Activated CD4-positive, alpha-beta T cell treated with anti-CD3 and anti-CD28 coated beads for 1 hour (primary cell): Measurements from ENCODE around the gene WDR90.

ENCODE experiments used
- DNase-seq: peaks from one replicate; pipeline ENCODE4 v3.0.0-alpha.2; 2020

WDR90 gene

DNA sequence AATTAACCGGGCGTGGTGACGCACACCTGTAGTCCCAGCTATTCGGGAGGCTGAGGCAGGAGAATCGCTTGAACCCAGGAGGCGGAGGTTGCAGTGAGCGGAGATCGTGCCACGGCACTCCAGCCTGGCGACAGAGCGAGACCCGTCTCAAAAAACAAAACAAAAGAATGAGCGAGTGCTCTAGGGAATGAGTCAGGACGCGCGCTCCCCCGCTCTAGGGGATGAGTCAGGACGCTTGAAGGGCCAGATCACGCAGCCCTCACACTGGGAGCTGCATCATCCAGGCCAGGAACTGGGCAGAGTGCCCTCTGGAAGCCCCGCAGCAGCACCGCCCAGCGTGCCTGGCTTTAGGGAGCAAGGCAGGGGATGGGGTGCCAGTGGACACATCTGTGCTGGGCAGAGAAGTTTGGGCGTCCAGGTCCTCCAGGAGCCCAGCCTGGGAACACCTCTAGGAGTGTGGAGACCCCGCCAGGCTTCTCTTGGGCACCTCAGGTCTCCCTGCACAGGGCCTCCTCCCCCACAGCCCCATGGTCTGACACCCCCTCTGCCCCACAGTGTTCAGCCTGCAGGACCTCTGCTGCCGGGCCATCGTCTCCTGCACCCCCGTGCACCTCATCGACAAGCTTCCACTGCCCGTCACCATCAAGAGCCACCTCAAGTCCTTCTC, 22.2 kb upstream of the WDR90 start:
- DNase-seq, result no peak

DNA sequence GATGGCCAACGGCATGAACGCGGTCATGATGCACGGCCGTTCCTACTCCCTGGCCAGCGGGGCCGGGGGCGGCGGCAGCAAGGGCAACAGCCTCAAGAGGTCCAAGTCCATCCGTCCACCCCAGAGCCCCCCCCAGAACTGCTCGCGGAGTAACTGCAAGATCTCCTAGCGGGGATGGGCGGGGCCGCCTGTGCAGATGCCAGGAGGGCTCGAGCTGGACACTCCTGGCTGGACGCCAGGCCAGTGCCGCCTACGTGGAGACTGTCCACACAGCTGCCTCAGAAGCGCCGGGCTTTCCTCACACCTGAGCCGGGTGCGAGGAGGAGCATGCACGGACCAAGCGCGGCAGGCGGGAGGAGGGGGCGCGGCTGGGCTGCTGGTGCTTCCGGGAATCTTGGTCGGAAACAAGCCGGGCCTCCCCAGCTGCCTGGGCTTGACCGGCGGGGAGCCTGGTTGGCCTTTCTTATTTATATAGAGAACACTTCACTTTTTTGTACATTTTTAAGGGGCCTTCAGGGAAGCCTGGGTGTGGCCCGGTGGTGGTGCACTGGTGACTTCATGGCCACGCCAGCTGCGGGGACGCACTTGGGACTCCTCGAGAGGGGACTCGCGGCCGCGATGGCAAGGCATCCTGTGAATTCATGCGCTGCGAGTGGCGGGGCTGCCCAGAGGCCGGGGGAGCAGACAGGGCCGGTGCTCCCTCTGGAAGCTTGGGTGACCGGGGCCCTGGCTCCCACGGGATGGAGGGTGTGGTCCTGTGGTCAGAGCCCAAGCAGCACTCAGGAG, 21.5 kb upstream of the WDR90 start:
- no peak for DNase-seq

DNA sequence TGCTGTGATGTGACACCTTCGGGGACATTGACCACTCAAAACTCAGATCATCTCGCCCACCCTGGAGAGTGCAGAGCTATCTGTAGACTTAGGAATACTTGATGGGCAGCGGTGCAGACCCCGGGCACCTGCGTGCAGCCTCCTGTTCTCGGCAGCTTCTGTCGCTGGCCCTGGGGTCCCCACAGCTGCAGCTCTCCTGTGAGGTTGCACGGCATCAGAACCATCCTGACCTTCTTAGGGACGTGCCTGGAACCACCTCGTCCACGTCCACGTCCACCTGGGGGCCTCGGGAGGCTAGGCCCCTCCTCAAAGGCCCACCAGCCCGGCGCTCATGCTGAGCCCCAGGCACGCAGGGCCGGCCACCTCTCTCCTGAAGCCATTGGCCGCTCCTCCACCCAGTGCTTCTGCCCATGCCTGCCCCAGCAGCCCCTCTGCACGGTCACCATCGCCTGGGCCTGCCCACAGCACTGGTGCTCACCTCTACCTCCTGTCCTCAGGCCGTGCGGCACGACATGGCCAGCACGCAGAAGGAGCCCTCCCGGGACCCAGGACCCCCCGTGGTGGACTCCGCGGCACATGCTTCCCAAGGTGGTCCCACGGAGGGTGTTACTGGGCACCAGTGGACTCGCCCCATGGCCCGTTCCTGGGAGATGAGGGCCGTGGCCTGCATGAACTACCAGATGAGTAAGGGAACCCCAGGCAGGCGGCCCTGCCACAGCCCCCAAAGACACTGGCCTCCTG, 20.7 kb upstream of the WDR90 start:
- DNase-seq, result no peak

DNA sequence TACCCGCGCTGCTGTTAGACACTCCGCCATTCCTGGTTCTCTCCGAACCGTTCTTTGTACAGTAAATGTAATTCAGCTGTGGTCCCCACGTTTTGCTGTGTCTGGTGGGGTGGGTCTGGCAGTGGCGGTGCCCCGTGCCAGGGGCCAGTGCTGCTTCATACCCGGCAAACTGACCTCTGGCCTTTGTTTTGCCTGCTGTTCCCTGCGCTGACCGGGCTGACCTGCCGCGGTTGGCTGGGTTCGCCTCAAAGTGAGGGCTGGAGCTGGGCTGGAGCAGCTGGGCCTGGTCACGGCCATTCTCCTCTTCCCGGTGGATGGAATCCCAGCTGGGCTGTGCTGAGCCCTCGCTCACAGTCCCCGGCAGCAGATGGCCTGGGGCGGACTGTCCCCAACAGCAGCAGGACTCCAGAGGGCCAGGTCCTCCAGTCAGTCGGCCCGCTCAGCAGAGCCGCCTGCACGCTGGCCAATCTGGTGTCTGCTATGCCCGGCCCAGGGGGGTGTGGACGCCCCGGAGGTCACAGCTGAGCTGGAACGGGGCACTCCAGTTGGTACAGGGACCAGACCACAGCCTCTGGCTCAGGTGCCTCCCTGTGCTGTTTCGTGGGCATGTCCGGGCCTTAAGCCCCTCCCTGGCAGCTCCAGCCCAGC, 19.9 kb upstream of the WDR90 start:
- DNase-seq, result no peak

DNA sequence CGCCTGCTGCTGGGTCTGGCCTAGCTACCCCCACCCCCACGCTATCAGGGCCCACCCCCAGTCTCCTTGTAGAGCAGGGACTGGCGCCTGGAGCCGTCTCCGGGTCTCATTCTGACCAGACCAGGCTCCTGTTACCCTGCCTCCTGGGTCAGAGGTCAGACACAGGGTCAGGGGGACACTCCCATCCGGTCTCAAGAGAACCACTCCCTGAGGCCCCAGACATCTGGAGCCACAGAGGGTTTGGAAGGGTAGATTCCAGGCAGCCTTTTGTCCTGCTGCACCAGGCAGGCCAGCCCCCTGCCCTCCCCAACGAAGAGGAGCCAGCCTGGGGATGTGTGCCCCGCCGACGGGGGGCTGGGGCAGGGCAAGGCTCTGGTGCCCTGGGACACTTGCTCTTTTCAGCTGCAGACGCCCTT, 19.3 kb upstream of the WDR90 start:
- DNase-seq, result no peak

DNA sequence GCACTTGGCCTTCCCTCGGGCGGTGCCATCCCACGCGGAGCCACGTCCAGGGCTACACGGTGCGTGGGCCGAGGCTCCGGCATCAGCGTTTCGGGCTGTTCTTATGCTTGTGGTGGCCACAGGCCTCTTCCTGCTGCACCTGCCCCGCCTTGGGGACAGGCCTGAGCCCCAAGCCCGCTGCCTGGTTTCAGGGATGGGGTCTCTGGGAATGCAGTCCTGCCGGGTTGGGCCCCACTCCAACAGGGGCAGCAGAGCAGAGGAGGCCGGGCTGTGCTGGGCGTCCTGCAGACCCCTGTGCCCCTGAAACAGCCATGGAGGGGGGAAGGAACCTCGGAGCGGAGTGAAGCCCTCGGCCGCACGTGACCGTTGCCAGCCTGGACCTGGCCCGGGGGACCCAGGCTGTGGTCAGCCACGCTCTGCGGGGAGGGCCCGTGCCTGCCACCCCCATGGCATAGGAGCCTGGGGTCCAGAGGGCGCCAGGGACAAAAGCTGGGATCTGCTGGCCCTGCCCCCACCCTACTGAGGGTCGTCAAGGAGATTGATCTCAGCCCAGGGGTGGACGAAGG, 18.8 kb upstream of the WDR90 start:
- no peak for DNase-seq

DNA sequence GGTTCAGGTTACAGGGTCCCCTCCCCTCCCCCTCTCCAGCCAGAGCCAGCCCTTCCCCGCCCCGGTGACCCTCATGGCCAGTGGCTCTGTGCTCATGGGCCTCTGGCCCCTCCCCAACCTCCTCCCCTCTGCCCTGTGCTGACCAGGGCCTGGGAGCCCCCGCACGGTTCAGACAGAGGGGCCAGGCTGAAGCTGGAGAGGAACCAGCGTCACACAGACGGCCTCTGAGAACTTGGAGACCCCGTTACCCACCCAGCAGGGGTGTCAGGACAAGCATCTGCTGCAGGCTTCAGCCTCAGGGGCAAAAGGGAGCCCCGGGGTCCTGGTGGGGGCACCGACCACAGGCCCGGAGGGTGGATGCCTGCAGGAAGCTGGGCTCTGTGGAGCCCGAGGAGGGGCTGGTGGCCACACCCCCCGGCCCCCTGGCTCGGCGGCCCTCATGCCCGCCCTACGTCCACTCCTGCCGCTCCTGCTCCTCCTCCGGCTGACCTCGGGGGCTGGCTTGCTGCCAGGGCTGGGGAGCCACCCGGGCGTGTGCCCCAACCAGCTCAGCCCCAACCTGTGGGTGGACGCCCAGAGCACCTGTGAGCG, 18.3 kb upstream of the WDR90 start, which contains the start of gene WFIKKN1:
WFIKKN1 (plus strand) TSS at position 171 of the 591 bp plus-strand sequence; CDS start at position 440, 269 bp downstream.
- no peak for DNase-seq

DNA sequence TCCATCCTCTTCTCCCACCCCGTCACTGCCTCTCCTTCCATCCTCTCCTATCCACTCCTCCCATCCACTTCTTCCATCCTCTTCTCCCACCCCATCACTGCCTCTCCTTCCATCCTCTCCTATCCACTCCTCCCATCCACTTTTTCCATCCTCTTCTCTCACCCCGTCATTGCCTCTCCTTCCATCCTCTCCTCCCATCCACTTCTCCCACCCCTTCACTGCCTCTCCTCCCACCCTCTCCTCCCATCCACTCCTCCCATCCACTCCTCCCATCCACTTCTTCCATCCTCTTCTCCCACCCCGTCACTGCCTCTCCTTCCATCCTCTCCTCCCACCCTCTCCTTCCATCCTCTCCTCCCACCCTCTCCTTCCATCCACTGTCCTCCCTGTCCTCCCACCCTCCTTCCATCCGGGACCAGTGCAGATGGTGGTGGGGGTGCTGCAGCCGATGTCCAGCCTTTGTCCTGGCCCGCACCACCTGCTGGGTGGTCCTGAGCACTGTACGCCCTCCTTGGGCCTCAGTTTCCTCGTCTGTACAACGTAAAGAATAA, 17.3 kb upstream of the WDR90 start:
- no peak for DNase-seq

DNA sequence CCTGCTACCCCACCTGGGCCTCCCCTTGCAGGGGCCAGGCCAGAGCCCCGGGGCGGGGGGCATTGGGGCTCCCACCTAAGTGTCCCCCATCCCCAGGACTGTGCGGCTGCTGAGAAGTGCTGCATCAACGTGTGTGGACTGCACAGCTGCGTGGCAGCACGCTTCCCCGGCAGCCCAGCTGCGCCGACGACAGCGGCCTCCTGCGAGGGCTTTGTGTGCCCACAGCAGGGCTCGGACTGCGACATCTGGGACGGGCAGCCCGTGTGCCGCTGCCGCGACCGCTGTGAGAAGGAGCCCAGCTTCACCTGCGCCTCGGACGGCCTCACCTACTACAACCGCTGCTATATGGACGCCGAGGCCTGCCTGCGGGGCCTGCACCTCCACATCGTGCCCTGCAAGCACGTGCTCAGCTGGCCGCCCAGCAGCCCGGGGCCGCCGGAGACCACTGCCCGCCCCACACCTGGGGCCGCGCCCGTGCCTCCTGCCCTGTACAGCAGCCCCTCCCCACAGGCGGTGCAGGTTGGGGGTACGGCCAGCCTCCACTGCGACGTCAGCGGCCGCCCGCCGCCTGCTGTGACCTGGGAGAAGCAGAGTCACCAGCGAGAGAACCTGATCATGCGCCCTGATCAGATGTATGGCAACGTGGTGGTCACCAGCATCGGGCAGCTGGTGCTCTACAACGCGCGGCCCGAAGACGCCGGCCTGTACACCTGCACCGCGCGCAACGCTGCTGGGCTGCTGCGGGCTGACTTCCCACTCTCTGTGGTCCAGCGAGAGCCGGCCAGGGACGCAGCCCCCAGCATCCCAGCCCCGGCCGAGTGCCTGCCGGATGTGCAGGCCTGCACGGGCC, 16.5 kb upstream of the WDR90 start:
- no peak for DNase-seq

DNA sequence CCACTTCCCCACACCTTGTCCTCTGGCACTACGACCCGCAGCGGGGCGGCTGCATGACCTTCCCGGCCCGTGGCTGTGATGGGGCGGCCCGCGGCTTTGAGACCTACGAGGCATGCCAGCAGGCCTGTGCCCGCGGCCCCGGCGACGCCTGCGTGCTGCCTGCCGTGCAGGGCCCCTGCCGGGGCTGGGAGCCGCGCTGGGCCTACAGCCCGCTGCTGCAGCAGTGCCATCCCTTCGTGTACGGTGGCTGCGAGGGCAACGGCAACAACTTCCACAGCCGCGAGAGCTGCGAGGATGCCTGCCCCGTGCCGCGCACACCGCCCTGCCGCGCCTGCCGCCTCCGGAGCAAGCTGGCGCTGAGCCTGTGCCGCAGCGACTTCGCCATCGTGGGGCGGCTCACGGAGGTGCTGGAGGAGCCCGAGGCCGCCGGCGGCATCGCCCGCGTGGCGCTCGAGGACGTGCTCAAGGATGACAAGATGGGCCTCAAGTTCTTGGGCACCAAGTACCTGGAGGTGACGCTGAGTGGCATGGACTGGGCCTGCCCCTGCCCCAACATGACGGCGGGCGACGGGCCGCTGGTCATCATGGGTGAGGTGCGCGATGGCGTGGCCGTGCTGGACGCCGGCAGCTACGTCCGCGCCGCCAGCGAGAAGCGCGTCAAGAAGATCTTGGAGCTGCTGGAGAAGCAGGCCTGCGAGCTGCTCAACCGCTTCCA, 15.7 kb upstream of the WDR90 start:
- no peak for DNase-seq

DNA sequence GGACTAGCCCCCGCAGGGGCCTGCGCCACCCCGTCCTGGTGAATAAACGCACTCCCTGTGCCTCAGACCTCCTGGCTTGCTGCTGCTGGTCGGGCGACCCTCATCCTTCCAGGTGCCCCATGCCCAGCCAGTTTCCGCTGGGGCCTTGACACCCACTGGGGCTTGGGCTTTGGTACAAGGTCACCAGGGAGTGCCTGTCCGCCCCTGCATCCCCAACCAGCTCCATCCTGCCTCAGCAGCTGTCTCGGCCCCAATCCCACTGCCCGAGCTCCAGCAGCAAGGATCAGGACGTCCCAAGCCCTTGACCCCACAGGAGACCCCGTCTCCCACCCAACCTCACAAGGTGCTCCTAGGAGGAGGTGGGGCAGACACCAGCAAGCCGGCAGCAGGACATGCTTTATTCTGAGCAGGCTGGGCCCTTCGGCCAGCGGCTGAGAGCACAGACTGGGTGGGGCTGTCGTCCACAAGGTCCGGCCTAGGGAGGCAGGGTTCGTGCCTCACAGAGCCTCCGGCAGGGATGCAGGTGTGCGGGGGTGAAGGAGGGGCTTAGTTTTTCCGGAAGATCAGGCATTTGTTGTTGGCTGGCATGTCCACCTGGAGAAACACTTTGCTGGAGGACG, 15.0 kb upstream of the WDR90 start:
- DNase-seq, result no peak

DNA sequence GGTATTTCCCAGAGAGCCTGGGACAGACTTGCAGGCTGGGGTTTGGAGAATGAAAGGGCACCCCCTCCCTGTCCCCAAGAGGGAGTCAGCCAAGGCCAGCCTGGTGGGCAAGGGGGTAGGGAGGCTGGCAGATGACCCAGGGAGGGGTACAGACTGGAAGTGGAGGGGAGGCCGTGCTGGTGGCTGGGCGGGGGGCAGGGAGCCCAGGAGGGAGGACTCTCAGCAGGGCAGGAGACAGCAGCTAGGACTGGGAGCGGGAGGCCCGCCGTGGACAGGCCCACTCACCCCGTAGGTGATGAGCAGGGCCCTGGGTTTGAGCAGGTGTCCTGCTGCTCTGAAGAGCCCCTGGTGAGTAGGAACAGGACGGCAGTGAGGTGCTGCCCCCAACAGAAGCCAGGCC, 14.2 kb upstream of the WDR90 start:
- no peak for DNase-seq

DNA sequence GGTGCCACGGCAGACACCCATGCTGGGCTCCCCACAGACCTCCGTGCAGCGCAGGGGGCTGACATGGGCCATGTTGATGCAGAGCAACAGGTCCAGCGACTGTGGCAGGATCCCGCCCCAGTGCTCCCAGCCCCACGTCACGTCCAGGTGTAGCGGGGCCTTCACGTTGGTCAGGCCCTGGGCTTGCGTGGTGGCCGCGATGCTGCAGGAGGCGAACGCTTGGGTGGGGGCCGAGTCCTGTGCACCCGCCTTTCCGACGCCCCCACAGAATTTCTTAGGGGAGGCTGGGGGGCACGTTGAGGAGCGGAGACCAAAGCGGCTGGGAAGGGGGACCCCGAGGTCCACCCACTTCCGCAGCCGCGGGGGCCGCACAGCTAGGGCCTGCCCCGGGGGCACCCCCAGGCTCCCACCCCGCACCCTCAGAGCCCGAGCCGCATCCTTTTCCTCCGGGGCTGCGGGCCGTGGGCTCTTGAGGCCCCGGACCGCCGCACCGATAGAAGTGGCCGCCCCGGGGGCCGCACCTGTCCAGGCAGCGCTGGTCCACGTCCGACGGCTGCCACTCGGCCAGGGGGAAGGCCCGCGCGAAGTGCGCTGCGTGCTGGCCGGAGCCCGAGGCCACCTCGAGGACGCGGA, 13.5 kb upstream of the WDR90 start:
- DNase-seq, result no peak

DNA sequence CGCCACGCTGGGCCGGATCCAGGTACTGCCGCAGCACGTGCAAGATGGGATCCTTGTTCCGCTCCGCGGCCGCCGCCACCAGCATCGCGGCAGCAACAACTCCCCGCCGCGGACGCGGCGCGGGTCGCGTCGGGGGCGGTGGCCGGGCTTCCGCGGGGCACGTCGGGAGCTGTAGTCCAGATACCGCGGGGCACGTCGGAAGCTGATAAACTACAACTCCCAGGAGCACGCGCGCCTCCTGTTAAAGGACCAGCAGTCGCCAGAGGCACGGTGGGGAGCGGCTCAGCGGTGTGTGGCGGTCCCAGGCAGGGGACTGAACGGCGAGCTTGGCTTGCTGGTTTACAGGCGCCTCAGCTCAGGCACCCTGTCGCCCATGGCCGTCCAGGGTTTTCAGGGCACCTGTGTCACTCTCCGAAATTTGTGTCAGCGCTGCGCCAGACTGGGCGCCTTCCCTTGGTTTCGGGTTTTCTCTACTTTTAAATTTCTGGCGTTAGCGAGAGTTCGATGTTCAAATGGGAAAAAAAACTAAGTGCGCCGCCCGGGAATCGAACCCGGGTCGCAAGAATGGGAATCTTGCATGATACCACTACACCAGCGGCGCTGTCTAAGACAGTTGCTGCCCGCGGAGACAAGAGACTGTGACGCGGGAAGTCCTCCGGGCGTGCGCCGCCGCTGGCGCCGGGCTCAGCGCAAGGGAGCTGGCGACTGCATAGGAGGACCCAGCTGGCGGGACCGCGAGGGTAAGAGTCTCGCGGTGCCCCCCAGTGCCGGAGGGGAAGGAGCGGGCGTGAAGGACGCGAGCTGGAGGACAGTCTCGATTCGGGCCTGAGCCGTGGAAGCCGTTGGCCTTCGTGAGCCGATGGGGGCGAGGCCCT, 12.7 kb upstream of the WDR90 start, which contains the start of gene METTL26:
METTL26 (minus strand) TSS at position 100 of the 875 bp plus-strand sequence; CDS start at position 85, 15 bp downstream.
- peak; percentile 88 for DNase-seq

DNA sequence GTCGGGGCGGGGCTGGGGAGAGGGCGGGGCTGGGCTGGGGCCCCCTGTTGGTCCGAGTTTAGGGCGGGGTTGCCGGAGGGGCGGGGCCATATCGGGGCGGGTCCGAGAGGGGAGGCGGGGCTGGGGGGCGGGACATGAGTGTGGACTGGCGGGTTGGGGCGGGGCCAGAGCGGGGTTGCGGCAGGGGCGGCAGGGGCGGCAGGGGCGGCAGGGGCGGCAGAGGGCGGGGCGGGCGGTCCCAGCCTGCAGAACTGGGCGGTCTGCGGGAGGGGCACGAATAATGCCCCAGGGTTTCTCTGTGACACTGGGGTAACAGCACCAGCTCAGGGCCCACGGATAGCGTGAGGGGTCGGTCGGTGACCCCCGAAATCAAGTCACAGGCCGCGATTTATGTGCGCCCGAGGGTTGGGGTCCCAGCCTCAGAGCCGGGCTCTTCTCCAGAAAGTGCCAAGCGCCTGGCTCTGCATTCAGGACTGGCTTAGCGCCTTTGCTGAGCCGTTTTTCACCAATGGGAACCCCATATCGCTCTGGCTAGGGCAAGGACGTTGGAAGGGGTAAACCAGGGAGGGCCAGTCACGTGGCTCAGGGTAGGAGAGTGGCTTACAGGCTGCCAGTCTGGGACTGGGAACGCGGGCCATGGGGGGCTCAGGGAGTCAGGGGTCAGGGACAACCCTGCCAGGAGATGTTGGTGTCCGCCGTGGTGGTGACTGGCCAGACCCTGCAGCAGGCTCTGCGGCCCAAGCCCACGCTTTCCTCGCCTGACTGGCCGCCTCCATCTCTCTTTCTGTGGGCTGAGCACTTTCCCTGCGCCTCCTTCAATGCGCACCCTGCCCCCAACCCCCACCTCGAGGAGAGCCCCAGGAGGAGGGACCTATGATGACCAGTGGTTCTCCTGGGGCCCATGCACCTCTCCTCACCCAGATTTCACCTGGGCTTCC, 11.8 kb upstream of the WDR90 start:
- peak; percentile 79 for DNase-seq

DNA sequence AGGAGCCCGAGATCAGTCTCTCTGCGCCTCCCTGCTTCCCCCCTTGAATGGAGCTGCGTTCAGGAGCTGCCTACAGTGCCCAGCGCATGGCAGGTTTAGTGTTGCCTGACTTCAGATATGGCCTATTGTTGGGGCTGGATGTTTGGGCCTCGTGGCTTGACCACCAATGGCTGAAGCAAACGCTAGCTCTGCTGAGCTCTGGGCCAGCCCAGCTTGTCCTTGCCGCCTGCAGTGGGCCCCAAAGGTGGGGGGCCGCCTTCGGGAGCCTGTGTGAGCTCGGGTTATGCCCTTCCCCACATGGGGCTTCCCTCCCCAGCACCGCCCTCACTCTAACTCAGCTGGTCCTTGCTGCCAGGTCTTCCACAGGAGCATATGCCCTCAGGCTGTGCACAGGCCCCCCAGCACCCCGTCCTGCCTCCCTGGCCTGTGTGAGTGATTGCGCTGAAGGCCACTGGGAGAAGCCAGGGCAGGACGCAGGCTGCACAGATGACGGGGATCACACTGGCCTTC, 11.1 kb upstream of the WDR90 start:
- DNase-seq, result no peak

DNA sequence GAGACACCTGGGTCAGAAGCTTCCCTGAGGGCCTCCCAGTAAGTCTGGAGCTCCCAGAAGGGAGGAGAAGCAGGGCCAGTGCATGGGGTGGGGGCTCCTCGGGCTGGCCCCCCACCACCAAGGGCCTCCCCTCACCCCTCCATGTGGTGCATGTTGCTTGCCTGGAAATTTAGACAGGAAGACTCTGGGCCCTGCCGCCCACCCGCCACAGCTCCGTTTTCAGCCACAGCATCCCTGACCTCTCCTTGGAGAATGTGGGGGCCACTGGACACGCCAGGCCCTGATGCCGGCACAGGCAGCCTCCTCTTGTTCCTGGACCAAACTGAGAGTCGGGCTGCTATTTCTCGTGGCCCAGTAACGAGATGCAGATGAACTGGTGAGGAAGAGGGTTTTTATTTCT, 10.3 kb upstream of the WDR90 start:
- DNase-seq, result no peak
